Measurements from ENCODE around the gene DNAJC5.

Gene DNAJC5

DNA sequence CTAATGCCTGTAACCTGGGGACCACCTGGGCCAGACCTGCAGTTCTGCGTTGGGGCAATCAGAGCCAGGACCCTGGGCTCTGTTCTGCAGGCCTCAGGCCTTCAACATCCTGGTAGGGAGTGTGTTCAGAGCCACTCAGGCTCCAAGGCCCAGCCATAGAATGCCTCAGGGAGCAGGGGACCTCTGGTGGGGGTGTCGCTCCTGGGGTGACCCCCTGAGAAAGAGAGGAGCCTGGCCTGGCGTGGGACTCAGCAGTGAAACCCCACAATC, 48.8 kb downstream of the DNAJC5 start:
- TF ChIP-seq POLR2AphosphoS5 (IDR thresholded peaks at IDR 0.05; ENCODE audit: low read depth) (no peak), GABPA (IDR thresholded peaks at IDR 0.05; ENCODE audit: low read depth) (no peak), SPI1 (IDR thresholded peaks at IDR 0.05; ENCODE audit: borderline replicate concordance, low read depth) (no peak)
- TF ChIP-seq, protein P1, sequence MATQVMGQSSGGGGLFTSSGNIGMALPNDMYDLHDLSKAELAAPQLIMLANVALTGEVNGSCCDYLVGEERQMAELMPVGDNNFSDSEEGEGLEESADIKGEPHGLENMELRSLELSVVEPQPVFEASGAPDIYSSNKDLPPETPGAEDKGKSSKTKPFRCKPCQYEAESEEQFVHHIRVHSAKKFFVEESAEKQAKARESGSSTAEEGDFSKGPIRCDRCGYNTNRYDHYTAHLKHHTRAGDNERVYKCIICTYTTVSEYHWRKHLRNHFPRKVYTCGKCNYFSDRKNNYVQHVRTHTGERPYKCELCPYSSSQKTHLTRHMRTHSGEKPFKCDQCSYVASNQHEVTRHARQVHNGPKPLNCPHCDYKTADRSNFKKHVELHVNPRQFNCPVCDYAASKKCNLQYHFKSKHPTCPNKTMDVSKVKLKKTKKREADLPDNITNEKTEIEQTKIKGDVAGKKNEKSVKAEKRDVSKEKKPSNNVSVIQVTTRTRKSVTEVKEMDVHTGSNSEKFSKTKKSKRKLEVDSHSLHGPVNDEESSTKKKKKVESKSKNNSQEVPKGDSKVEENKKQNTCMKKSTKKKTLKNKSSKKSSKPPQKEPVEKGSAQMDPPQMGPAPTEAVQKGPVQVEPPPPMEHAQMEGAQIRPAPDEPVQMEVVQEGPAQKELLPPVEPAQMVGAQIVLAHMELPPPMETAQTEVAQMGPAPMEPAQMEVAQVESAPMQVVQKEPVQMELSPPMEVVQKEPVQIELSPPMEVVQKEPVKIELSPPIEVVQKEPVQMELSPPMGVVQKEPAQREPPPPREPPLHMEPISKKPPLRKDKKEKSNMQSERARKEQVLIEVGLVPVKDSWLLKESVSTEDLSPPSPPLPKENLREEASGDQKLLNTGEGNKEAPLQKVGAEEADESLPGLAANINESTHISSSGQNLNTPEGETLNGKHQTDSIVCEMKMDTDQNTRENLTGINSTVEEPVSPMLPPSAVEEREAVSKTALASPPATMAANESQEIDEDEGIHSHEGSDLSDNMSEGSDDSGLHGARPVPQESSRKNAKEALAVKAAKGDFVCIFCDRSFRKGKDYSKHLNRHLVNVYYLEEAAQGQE (IDR thresholded peaks at IDR 0.05; ENCODE audit: insufficient replicate concordance, low read depth): no peak
- TF ChIP-seq, protein P2, sequence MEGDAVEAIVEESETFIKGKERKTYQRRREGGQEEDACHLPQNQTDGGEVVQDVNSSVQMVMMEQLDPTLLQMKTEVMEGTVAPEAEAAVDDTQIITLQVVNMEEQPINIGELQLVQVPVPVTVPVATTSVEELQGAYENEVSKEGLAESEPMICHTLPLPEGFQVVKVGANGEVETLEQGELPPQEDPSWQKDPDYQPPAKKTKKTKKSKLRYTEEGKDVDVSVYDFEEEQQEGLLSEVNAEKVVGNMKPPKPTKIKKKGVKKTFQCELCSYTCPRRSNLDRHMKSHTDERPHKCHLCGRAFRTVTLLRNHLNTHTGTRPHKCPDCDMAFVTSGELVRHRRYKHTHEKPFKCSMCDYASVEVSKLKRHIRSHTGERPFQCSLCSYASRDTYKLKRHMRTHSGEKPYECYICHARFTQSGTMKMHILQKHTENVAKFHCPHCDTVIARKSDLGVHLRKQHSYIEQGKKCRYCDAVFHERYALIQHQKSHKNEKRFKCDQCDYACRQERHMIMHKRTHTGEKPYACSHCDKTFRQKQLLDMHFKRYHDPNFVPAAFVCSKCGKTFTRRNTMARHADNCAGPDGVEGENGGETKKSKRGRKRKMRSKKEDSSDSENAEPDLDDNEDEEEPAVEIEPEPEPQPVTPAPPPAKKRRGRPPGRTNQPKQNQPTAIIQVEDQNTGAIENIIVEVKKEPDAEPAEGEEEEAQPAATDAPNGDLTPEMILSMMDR (IDR thresholded peaks at IDR 0.05; ENCODE audit: insufficient read depth, low read length): no peak
- Histone ChIP-seq H3K27me3 (ENCODE audit: insufficient read depth, poor library complexity, severe bottlenecking) (no peaks in the 10 kb centered on the region), H3K27ac (replicated peaks) (no peak overlapping the region), H3K4me3 (replicated peaks; ENCODE audit: insufficient read depth, low read length) (no peak overlapping the region)
- no peak for DNase-seq (ENCODE audit: low read depth in 1 of 2, low spot score in 1 of 2)

DNA sequence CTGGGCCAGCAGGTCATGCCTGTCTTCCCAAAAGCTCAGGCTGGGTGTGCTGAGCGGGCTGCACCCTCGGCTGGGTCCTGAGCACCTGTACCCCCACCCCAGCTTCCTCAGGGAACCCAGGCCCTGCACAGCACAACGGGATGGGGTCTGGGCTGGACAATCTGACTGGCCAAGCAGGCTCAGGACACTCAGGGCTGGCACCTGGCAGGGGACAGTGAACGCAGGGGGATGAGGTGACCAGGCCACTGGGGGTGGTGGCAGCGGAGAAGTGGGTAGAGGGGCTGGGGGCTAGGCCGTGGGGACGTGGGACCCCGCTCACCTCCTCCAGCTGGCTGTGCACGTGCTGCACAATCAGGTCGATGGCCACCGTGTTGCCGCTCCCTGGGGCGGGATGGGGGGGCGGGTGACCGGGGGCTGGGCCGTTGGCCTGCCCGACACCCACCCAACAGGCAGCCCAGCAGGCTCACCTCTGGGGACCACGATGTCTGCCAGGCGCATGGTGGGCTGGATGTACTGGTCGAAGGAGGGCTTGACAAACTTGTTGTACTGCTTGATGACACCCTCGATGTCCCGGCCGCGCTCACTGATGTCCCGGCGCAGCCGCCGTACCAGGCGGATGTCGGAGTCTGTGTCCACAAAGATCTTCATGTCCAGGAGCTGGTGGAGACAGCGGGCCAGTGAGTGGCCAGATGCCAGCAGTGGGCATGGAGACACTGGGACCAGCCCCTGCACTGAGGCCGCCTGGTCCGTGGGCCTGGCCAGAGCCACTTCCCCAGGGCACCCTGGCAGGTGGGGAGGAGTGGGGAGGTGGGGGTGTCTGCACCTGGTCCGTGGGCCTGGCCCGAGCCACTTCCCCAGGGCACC, 49.4 kb downstream of the DNAJC5 start:
- Histone ChIP-seq H3K27me3 (ENCODE audit: insufficient read depth, poor library complexity, severe bottlenecking) (no peaks in the 10 kb centered on the region), H3K27ac (replicated peaks) (no peak overlapping the region), H3K4me3 (replicated peaks; ENCODE audit: insufficient read depth, low read length) (no peak overlapping the region)
- TF ChIP-seq, protein P1 (IDR thresholded peaks at IDR 0.05; ENCODE audit: insufficient replicate concordance, low read depth): no peak
- TF ChIP-seq GABPA (IDR thresholded peaks at IDR 0.05; ENCODE audit: low read depth) (no peak), SPI1 (IDR thresholded peaks at IDR 0.05; ENCODE audit: borderline replicate concordance, low read depth) (no peak), POLR2AphosphoS5 (IDR thresholded peaks at IDR 0.05; ENCODE audit: low read depth) (no peak)
- TF ChIP-seq, protein P2 (IDR thresholded peaks at IDR 0.05; ENCODE audit: insufficient read depth, low read length): no peak
- no peak for DNase-seq (ENCODE audit: low read depth in 1 of 2, low spot score in 1 of 2)

DNA sequence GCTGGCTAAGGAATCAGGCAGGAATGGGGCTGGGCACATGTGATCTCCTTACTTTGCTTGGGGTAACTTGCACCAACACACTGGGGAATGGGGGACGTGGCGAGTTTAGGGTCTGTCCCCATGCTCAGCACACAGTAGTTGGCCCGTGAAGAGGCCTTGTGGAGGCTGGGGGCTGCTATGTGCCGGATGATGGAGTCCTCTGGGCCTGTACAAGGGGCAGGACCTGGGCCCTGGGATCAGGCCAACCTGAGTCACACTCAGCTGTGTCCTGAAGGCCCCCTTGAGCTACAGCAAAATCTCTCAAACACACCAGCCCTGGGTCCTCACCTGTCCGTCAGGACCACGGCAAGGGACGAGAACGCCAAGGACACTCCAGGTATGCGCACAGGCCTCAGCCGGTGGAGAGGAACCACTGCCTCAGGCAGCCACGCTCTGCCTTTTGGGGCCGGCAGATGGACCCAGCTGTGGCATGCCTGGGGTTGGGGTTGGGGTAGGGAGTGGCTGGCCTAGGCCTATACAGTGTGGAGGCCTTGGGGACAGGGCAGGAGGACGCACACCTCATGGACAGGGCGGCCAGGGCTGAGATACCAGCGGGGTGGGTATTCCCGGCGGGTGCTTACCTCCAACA, 50.2 kb downstream of the DNAJC5 start:
- no peaks in the 10 kb centered on the region for H3K27me3 ChIP-seq (ENCODE audit: insufficient read depth, poor library complexity, severe bottlenecking)
- no peak for DNase-seq (ENCODE audit: low read depth in 1 of 2, low spot score in 1 of 2)
- no peak for TF ChIP-seq GABPA (IDR thresholded peaks at IDR 0.05; ENCODE audit: low read depth)
- TF ChIP-seq, protein P1 (IDR thresholded peaks at IDR 0.05; ENCODE audit: insufficient replicate concordance, low read depth): no peak
- TF ChIP-seq, protein P2 (IDR thresholded peaks at IDR 0.05; ENCODE audit: insufficient read depth, low read length): no peak
- no peak for TF ChIP-seq SPI1 (IDR thresholded peaks at IDR 0.05; ENCODE audit: borderline replicate concordance, low read depth)
- no peak for TF ChIP-seq POLR2AphosphoS5 (IDR thresholded peaks at IDR 0.05; ENCODE audit: low read depth)

More for the DNA sequence above, 50.2 kb downstream of the DNAJC5 start:
- Histone ChIP-seq H3K27ac (replicated peaks) (no peak overlapping the region), H3K4me3 (replicated peaks; ENCODE audit: insufficient read depth, low read length) (no peak overlapping the region)
